ENCODE results near the gene DGKI.

- TF ChIP-seq POLR2A (IDR thresholded peaks at IDR 0.05) (no peak), POLR2AphosphoS5 (IDR thresholded peaks at IDR 0.05) (no peak)
These were observed 26.6 kb downstream of the DGKI start for GRCh38 chr7:137820156-137820555.

Measured in spleen (tissue), 3 donors.